ENCODE results near the gene BCL2L1.
A peak's percentile ranks its signal among the peaks of the same experiment; 100 is the strongest.

BCL2L1 gene

GRCh38 chr20:31718952-31719643 is 3.6 kb downstream of the BCL2L1 start:
- no peak for DNase-seq (ENCODE audit: extremely low read depth, low read depth)
- peak overlapping the region; percentile 50 for H3K4me3 ChIP-seq (replicated peaks; ENCODE audit: low read depth, low read length)
- no peak for TF ChIP-seq CTCF (IDR thresholded peaks at IDR 0.05; ENCODE audit: low read depth, low read length, missing control alignments)

- TF ChIP-seq CTCF (IDR thresholded peaks at IDR 0.05; ENCODE audit: low read depth, low read length, missing control alignments): no peak
- H3K4me3 ChIP-seq (replicated peaks; ENCODE audit: low read depth, low read length): no peak overlapping the region
- DNase-seq (ENCODE audit: extremely low read depth, low read depth): no peak
Measured at GRCh38 chr20:31717478-31718201, 5.0 kb downstream of the BCL2L1 start.

- no peak for TF ChIP-seq CTCF (IDR thresholded peaks at IDR 0.05; ENCODE audit: low read depth, low read length, missing control alignments)
- no peak for DNase-seq (ENCODE audit: extremely low read depth, low read depth)
- no peak overlapping the region for H3K4me3 ChIP-seq (replicated peaks; ENCODE audit: low read depth, low read length)
Measured at GRCh38 chr20:31716818-31717477, 5.7 kb downstream of the BCL2L1 start.

GRCh38 chr20:31716351-31716750 is 6.3 kb downstream of the BCL2L1 start:
- no peak for DNase-seq (ENCODE audit: extremely low read depth, low read depth)
- no peak for TF ChIP-seq CTCF (IDR thresholded peaks at IDR 0.05; ENCODE audit: low read depth, low read length, missing control alignments)
- no peak overlapping the region for H3K4me3 ChIP-seq (replicated peaks; ENCODE audit: low read depth, low read length)

- H3K4me3 ChIP-seq (replicated peaks; ENCODE audit: low read depth, low read length): no peak overlapping the region
- no peak for DNase-seq (ENCODE audit: extremely low read depth, low read depth)
- no peak for TF ChIP-seq CTCF (IDR thresholded peaks at IDR 0.05; ENCODE audit: low read depth, low read length, missing control alignments)
Measured at GRCh38 chr20:31715766-31716165, 6.9 kb downstream of the BCL2L1 start.

GRCh38 chr20:31713312-31714273 is 9.1 kb downstream of the BCL2L1 start:
- H3K4me3 ChIP-seq (replicated peaks; ENCODE audit: low read depth, low read length): peak overlapping the region; percentile 22
- TF ChIP-seq CTCF (IDR thresholded peaks at IDR 0.05; ENCODE audit: low read depth, low read length, missing control alignments): no peak
- DNase-seq (ENCODE audit: extremely low read depth, low read depth): peak; percentile 79
